Vagina (tissue), 2 donors: Measurements from ENCODE around the gene OR2V2. TPM values are rescaled to one million over a fixed set of nuclear protein-coding genes. Genes with fewer than 3 reads are reported as not detected.
A peak's percentile ranks its signal among the peaks of the same experiment; 100 is the strongest.
"Not testable (repeated sequence)": the region's sequence is repeated elsewhere in the genome, so short reads cannot be mapped to it uniquely, and the experiment has no call there.

ENCODE experiments used
- DNase-seq, 2 donors: peaks; one replicate each; pipeline ENCODE4 v3.0.0-alpha.2; 2017; ENCODE audit errors: extremely low spot score in 2 of 2
- H3K27ac ChIP-seq: fragments of 200-600 bp; sonication (generic); one replicate; pipeline ENCODE4 v1.5.1; 2019
- H3K27me3 ChIP-seq: fragments of 200-600 bp; sonication (generic); one replicate; pipeline ENCODE4 v1.5.1; 2019
- H3K36me3 ChIP-seq, 2 donors: fragments of 200-600 bp; sonication (generic); one replicate each; pipeline ENCODE4 v1.5.1; 2017 to 2019
- H3K4me1 ChIP-seq: fragments of 200-600 bp; sonication (generic); one replicate; pipeline ENCODE4 v1.5.1; 2019
- H3K4me3 ChIP-seq, 2 donors: fragments of 200-600 bp; sonication (generic); 1 replicate in 1 of 2; 2 replicates in 1 of 2; pipeline ENCODE4 v1.5.1; 2016 to 2019
- H3K9me3 ChIP-seq: fragments of 200-600 bp; sonication (generic); one replicate; pipeline ENCODE4 v1.5.1; 2019
- CTCF ChIP-seq, 3 experiments: fragments of 450-650 bp in 2 of 3; fragments of 200-600 bp in 1 of 3; sonication (generic) in 1 of 3; IDR thresholded peaks; one replicate each; pipeline ENCODE4 v1.5.1; 2017 to 2019; ENCODE audit warnings: antibody characterized with exemption in 3 of 3, mild to moderate bottlenecking in 2 of 3, moderate library complexity in 2 of 3
- POLR2A ChIP-seq, 2 donors: fragments of 450-650 bp; IDR thresholded peaks; one replicate each; pipeline ENCODE4 v1.6.1; 2017; ENCODE audit warnings: antibody characterized with exemption in 2 of 2, mild to moderate bottlenecking in 2 of 2, moderate library complexity in 2 of 2
- POLR2AphosphoS5 ChIP-seq, 2 donors: sonication (generic); formaldehyde crosslinking; IDR thresholded peaks; one replicate each; pipeline ENCODE4 v1.9.0; 2017; ENCODE audit warnings: antibody characterized with exemption in 2 of 2, mild to moderate bottlenecking in 2 of 2, low read depth in 1 of 2; ENCODE audit not compliant: insufficient read depth in 1 of 2
- intact Hi-C: fragments of 100-400 bp; cut with DNase I; formaldehyde crosslinking; loops from one replicate; pipeline ENCODE4 v1.15.1; 2023
- total RNA-seq: library from RNA; depleted of rRNA; stranded (reverse); fragments of >200 nt; gene quantifications from one replicate; pipeline ENCODE4 v1.2.3, GENCODE V29; 2016

Gene OR2V2
- total RNA-seq, 1 donor from 2014 or later = not detected

- Histone ChIP-seq H3K4me3 (no peak overlapping the region), H3K27me3 (no peaks in the 10 kb centered on the region), H3K27ac (no peak overlapping the region), H3K9me3 (no peaks in the 10 kb centered on the region), H3K36me3 (no peaks in the 10 kb centered on the region), H3K4me1 (no peaks in the 10 kb centered on the region)
- TF ChIP-seq POLR2A (IDR thresholded peaks at IDR 0.05) (no peak), POLR2AphosphoS5 (IDR thresholded peaks at IDR 0.05; ENCODE audit: insufficient read depth in 1 of 2, low read depth in 1 of 2) (no peak), CTCF (IDR thresholded peaks at IDR 0.05) (no peak)
- DNase-seq = peak in 1 of 2 donors; percentile 74
- intact Hi-C loops = no loop called here
Observed at GRCh38 chr5:181124526-181124925, 22.9 kb upstream of the OR2V2 start.

- DNase-seq = peak in 1 of 2 donors; percentile 55
- Histone ChIP-seq H3K36me3 (no peaks in the 10 kb centered on the region), H3K27me3 (no peaks in the 10 kb centered on the region)
Observed at GRCh38 chr5:181126841-181127240, 20.5 kb upstream of the OR2V2 start.

GRCh38 chr5:181127456-181127855 lies 19.9 kb upstream of the OR2V2 start:
- no peaks in the 10 kb centered on the region for H3K27me3 ChIP-seq

More at GRCh38 chr5:181126841-181127240, 20.5 kb upstream of the OR2V2 start:
- Histone ChIP-seq H3K9me3 (no peaks in the 10 kb centered on the region), H3K4me1 (no peaks in the 10 kb centered on the region), H3K27ac (no peak overlapping the region), H3K4me3 (no peak overlapping the region)
- TF ChIP-seq CTCF (IDR thresholded peaks at IDR 0.05) (no peak), POLR2AphosphoS5 (IDR thresholded peaks at IDR 0.05; ENCODE audit: insufficient read depth in 1 of 2, low read depth in 1 of 2) (no peak)
- intact Hi-C loops = no loop called here

DNA sequence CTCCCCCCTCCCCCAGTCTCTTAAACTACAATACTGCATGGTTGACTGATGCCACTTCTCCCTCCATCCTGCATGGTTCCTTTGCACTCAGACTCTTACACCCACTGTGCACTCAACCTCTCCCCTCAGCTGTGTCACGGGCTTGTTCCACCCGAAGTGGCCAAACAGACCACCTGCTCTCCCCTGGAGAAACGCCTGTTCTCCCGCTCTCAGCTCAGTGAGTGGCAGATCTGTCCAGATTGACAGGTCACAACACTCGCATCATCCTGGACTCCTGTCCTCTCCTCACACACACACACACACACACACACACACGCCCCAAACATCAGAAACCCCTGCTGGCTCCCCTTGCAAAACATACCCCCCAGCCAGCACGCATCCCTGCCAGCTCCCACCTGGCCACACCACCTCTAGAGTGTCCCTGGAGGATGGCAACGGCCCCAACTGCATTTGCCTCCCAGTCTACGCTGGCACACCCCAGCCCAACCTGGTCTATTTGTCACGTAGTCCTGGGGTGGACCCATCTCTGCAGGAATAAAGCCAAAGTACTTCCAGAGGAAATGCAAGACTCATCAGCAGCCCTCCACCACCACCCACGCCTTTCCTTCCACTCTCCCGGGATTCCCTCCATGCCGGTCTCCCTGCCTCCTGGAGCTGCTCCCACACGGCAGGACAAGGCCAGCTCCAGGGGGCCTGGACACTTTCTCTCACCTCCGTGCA lies 19.3 kb upstream of the OR2V2 start:
- Histone ChIP-seq H3K9me3 (no peaks in the 10 kb centered on the region), H3K27ac (no peak overlapping the region), H3K4me3 (no peak overlapping the region), H3K4me1 (no peaks in the 10 kb centered on the region), H3K36me3 (no peaks in the 10 kb centered on the region), H3K27me3 (no peaks in the 10 kb centered on the region)
- no peak for TF ChIP-seq CTCF (IDR thresholded peaks at IDR 0.05)
- TF ChIP-seq POLR2AphosphoS5 (IDR thresholded peaks at IDR 0.05; ENCODE audit: insufficient read depth in 1 of 2, low read depth in 1 of 2) = no peak
- no peak for TF ChIP-seq POLR2A (IDR thresholded peaks at IDR 0.05)
- DNase-seq = peak in 1 of 2 donors; percentile 92
- intact Hi-C loops = no loop called here

More at GRCh38 chr5:181127456-181127855, 19.9 kb upstream of the OR2V2 start:
- Histone ChIP-seq H3K4me3 (no peak overlapping the region), H3K36me3 (no peaks in the 10 kb centered on the region), H3K27ac (no peak overlapping the region), H3K4me1 (no peaks in the 10 kb centered on the region), H3K9me3 (no peaks in the 10 kb centered on the region)
- peak in 1 of 2 donors; percentile 61 for DNase-seq
- no peak for TF ChIP-seq POLR2AphosphoS5 (IDR thresholded peaks at IDR 0.05; ENCODE audit: insufficient read depth in 1 of 2, low read depth in 1 of 2)
- no peak for TF ChIP-seq CTCF (IDR thresholded peaks at IDR 0.05)
- no peak for TF ChIP-seq POLR2A (IDR thresholded peaks at IDR 0.05)
- intact Hi-C loops = no loop called here

GRCh38 chr5:181129601-181130000 lies 17.8 kb upstream of the OR2V2 start:
- no peaks in the 10 kb centered on the region for H3K9me3 ChIP-seq
- DNase-seq = no peak
- H3K4me3 ChIP-seq = no peak overlapping the region
- TF ChIP-seq POLR2AphosphoS5 (IDR thresholded peaks at IDR 0.05; ENCODE audit: insufficient read depth in 1 of 2, low read depth in 1 of 2) (no peak), CTCF (IDR thresholded peaks at IDR 0.05) (no peak), POLR2A (IDR thresholded peaks at IDR 0.05) (no peak)
- intact Hi-C loops = no loop called here
- H3K27ac ChIP-seq = no peak overlapping the region
- H3K4me1 ChIP-seq = no peaks in the 10 kb centered on the region
- H3K27me3 ChIP-seq = no peaks in the 10 kb centered on the region
- no peaks in the 10 kb centered on the region for H3K36me3 ChIP-seq

- H3K4me3 ChIP-seq, H3K27me3 ChIP-seq, intact Hi-C loops, H3K9me3 ChIP-seq, DNase-seq, H3K4me1 ChIP-seq, H3K36me3 ChIP-seq, H3K27ac ChIP-seq: not testable (repeated sequence)
Observed at GRCh38 chr5:181130081-181130480, 17.3 kb upstream of the OR2V2 start.
